NT2/D1 (cell line): ENCODE measurements around the gene TSC22D3.
"Not testable (repeated sequence)": the region's sequence is repeated elsewhere in the genome, so short reads cannot be mapped to it uniquely, and the experiment has no call there.

Experiments used
- DNase-seq: peaks from one replicate; pipeline ENCODE4 v3.0.0-alpha.2; 2011; ENCODE audit warnings: low read depth, low spot score
- H3K27me3 ChIP-seq: 2 replicates; pipeline ENCODE4 v1.6.0; 2011; ENCODE audit warnings: mild to moderate bottlenecking; ENCODE audit not compliant: insufficient read length, insufficient read depth
- H3K36me3 ChIP-seq: 2 replicates; pipeline ENCODE4 v1.6.1; 2011; ENCODE audit warnings: mild to moderate bottlenecking, low read length, mixed read lengths; ENCODE audit not compliant: insufficient read depth, insufficient read length
- H3K4me1 ChIP-seq: 2 replicates; pipeline ENCODE4 v1.5.1; 2011; ENCODE audit not compliant: insufficient read depth, insufficient read length
- H3K4me3 ChIP-seq: 2 replicates; pipeline ENCODE4 v1.5.1; 2011; ENCODE audit warnings: low read depth; ENCODE audit not compliant: insufficient read length
- H3K9ac ChIP-seq: 2 replicates; pipeline ENCODE4 v1.6.0; 2011; ENCODE audit warnings: low read depth; ENCODE audit not compliant: insufficient read length
- H3K9me3 ChIP-seq: 2 replicates; pipeline ENCODE4 v1.5.1; 2011; ENCODE audit warnings: mild to moderate bottlenecking, low read length; ENCODE audit not compliant: insufficient read depth
- SUZ12 ChIP-seq: IDR thresholded peaks from 2 replicates; pipeline ENCODE4 v1.6.1; 2011; ENCODE audit not compliant: insufficient read length, insufficient read depth; ENCODE audit errors: extremely low read depth
- YY1 ChIP-seq: IDR thresholded peaks from 2 replicates; pipeline ENCODE4 v1.6.1; 2011; ENCODE audit not compliant: insufficient read length, insufficient read depth
- ZNF274 ChIP-seq: IDR thresholded peaks from 2 replicates; pipeline ENCODE4 v1.6.1; 2011; ENCODE audit warnings: mild to moderate bottlenecking, low read depth, low read length

Gene TSC22D3

GRCh38 chrX:107676559-107677378 is 98.8 kb downstream of the TSC22D3 start:
- H3K4me3 ChIP-seq, result no peak overlapping the region
- no peak overlapping the region for H3K9ac ChIP-seq
- H3K27me3 ChIP-seq, result no peaks in the 10 kb centered on the region
- no peaks in the 10 kb centered on the region for H3K36me3 ChIP-seq
- no peak for DNase-seq
- no peak for TF ChIP-seq ZNF274
- no peaks in the 10 kb centered on the region for H3K9me3 ChIP-seq
- no peaks in the 10 kb centered on the region for H3K4me1 ChIP-seq

GRCh38 chrX:107675823-107676555 is 99.6 kb downstream of the TSC22D3 start:
- Histone ChIP-seq H3K9ac (no peak overlapping the region), H3K36me3 (no peaks in the 10 kb centered on the region), H3K9me3 (no peaks in the 10 kb centered on the region), H3K27me3 (no peaks in the 10 kb centered on the region), H3K4me3 (no peak overlapping the region), H3K4me1 (no peaks in the 10 kb centered on the region)
- DNase-seq, result no peak
- TF ChIP-seq ZNF274 (no peak), SUZ12 (no peak), YY1 (no peak)

GRCh38 chrX:107675365-107675654 is 100.3 kb downstream of the TSC22D3 start:
- Histone ChIP-seq H3K9ac (no peak overlapping the region), H3K9me3 (no peaks in the 10 kb centered on the region), H3K4me3 (no peak overlapping the region), H3K36me3 (no peaks in the 10 kb centered on the region), H3K4me1 (no peaks in the 10 kb centered on the region), H3K27me3 (no peaks in the 10 kb centered on the region)
- TF ChIP-seq ZNF274 (no peak), SUZ12 (no peak), YY1 (no peak)
- DNase-seq, result no peak

GRCh38 chrX:107674480-107675364 is 100.9 kb downstream of the TSC22D3 start:
- no peaks in the 10 kb centered on the region for H3K9me3 ChIP-seq
- TF ChIP-seq ZNF274, result no peak
- no peak for TF ChIP-seq SUZ12
- TF ChIP-seq YY1, result no peak
- no peaks in the 10 kb centered on the region for H3K27me3 ChIP-seq
- no peak overlapping the region for H3K4me3 ChIP-seq
- H3K4me1 ChIP-seq, result no peaks in the 10 kb centered on the region
- H3K36me3 ChIP-seq, result no peaks in the 10 kb centered on the region
- DNase-seq, result no peak
- no peak overlapping the region for H3K9ac ChIP-seq

- no peak overlapping the region for H3K9ac ChIP-seq
- no peaks in the 10 kb centered on the region for H3K27me3 ChIP-seq
- TF ChIP-seq ZNF274 (no peak), SUZ12 (no peak), YY1 (no peak)
- DNase-seq, result no peak
- H3K4me3 ChIP-seq, result no peak overlapping the region
- H3K4me1 ChIP-seq, result no peaks in the 10 kb centered on the region
- H3K36me3 ChIP-seq, result no peaks in the 10 kb centered on the region
- no peaks in the 10 kb centered on the region for H3K9me3 ChIP-seq
Measured at GRCh38 chrX:107673933-107674479, 101.6 kb downstream of the TSC22D3 start.

- no peak for TF ChIP-seq YY1
- TF ChIP-seq ZNF274, result no peak
- no peak for TF ChIP-seq SUZ12
- H3K9ac ChIP-seq, result no peak overlapping the region
- H3K4me1 ChIP-seq, result no peaks in the 10 kb centered on the region
- H3K36me3 ChIP-seq, result no peaks in the 10 kb centered on the region
- DNase-seq, result no peak
- H3K4me3 ChIP-seq, result no peak overlapping the region
- no peaks in the 10 kb centered on the region for H3K9me3 ChIP-seq
- no peaks in the 10 kb centered on the region for H3K27me3 ChIP-seq
Measured at GRCh38 chrX:107673431-107673830, 102.2 kb downstream of the TSC22D3 start.

- no peaks in the 10 kb centered on the region for H3K27me3 ChIP-seq
- TF ChIP-seq YY1 (no peak), SUZ12 (no peak), ZNF274 (no peak)
- no peak overlapping the region for H3K4me3 ChIP-seq
- H3K36me3 ChIP-seq, result no peaks in the 10 kb centered on the region
- no peaks in the 10 kb centered on the region for H3K9me3 ChIP-seq
- no peak overlapping the region for H3K9ac ChIP-seq
- DNase-seq, result no peak
- no peaks in the 10 kb centered on the region for H3K4me1 ChIP-seq
Measured at GRCh38 chrX:107672955-107673378, 102.6 kb downstream of the TSC22D3 start.

- DNase-seq, H3K9ac ChIP-seq, H3K9me3 ChIP-seq, H3K4me1 ChIP-seq, H3K27me3 ChIP-seq, H3K36me3 ChIP-seq, H3K4me3 ChIP-seq: not testable (repeated sequence)
Measured at GRCh38 chrX:107671256-107671655, 104.3 kb downstream of the TSC22D3 start.
